ENCODE results near the gene BRSK1.

BRSK1 gene

DNA sequence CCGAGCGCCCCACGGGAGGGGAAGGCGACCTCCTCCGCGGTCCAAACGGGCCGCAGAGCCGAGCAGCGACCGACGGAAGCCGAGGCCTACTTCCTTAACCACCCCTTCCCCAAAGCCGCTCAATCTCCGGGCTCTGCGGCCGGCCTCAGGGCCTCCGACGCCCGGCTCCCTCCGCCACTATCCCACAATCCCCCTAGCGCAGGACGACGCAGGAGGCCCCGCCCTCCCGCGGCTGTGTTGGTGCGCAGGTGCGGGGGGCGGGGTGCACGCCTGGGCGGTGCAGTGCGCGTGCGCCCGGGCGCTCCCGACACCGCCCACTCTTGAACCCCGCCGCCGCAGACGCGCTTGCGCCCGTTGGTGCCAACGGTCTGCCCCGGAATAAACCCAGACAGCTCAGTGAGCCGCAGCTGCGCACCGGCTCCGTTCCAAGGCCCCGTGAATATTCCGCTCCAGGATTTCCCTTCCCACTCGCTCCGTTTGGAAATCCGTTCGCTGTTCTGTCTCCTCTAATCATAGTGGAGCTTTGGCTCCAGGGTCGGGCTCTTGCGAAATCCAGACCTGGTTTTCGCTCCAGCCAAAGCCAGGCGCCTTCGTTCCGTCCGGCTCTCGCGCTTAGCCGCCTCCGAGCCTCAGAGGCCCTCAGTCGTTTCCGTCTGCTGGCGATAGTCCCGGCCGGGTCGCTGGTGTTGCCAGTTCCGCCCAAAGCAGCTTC, 24.8 kb upstream of the BRSK1 start, which contains the start of gene PPP6R1:
Gene PPP6R1, minus strand, starts transcription at position 190 of the 712 bp plus-strand sequence. CDS start 11,914 bp downstream, outside the sequence.
- TF ChIP-seq GATA3 (IDR thresholded peaks at IDR 0.05; ENCODE audit: low read depth, low read length) (no peak), GATA2 (IDR thresholded peaks at IDR 0.05; ENCODE audit: low read depth, low read length) (no peak)

DNA sequence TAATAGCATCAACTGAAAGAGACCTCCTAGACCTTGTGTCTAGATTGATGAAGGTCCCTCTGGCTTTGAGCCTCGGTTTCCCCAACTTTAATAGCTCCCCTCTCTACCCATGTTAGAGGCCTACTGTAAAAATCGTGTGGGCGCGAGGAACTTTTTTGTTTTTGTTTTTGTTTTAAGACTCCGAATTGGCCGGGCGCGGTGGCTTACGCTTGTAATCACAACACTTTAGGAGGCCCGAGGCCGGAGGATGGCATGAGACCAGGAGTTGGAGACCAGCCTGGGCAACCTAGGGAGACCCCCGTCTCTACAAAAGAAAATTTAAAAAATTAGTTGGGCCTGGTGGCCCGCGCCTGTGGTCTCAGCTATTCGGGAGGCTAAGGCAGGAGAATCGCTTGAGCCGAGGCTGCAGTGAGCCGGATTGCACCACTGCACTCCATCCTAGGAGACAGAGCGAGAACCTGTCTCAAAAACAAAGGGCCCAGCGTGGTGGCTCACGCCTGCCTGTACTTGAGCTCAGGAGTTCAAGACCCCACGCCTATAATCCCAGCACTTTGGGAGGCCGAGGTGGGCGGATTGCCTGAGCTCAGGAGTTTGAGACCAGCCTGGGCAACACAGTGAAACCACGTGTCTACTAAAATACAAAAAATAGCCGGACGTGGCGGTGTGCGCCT, 24.1 kb upstream of the BRSK1 start:
- TF ChIP-seq GATA3 (IDR thresholded peaks at IDR 0.05; ENCODE audit: low read depth, low read length) (no peak), GATA2 (IDR thresholded peaks at IDR 0.05; ENCODE audit: low read depth, low read length) (no peak)

DNA sequence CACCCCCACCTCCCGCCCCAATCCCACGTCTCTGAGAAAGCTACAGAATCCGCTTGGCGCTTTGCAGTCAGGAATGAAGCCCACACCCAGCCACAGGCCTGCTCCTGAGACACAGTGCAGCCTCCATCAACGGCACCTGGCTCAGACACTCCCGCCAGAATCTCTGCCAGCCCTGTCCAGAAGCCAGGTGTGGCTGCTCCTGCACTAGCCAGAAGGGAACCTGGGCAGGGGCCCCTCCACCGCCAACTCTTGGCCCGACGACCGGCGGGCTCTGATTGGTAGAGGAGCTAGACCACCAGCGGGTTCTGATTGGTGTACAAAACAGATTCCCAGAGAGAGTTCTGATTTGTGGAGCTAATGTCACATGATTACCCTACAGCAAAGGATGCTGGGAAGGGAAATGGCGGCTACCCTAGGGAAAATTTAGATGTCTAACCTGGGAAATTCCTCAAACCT, 22.1 kb upstream of the BRSK1 start:
- TF ChIP-seq GATA2 (IDR thresholded peaks at IDR 0.05; ENCODE audit: low read depth, low read length) = no peak
- TF ChIP-seq GATA3 (IDR thresholded peaks at IDR 0.05; ENCODE audit: low read depth, low read length) = no peak

DNA sequence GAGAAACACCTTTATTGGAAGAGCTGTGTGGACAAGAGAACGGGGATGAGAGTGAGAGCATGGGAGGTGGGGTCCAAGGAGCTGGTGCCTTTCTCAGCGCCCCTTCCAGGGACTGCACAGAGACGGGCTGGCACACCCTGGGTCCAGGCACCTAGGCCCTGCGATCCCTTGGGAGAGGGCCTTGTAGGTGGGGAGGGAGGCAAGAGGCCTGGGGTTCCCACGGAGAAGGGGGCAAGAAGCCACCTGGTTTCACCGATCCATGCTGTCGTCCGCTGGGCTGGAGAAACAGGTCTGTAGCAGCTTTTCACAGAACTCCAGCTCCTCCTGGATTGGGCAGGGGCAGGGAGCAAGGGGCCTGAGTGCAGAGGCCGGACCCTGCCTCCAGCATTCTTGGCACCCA, 21.4 kb upstream of the BRSK1 start:
- TF ChIP-seq GATA3 (IDR thresholded peaks at IDR 0.05; ENCODE audit: low read depth, low read length) (no peak), GATA2 (IDR thresholded peaks at IDR 0.05; ENCODE audit: low read depth, low read length) (no peak)

DNA sequence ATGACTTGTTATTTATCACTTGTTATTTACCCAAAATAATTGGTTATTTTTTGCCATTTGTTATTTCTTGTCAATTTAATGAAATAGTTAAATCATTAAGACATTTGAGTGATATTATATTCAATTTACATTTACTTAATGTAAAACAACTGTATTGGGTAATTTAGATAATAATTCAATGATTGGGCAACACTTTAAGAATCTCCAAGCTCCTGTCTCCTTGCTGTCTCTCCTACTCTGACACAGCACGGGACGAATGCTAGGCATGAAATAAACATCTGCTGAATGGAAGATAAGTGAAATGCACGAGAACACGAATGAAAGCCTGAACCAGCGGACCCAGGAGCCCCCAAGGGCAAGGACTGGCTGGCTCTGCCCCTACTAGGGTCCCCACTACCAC, 19.3 kb upstream of the BRSK1 start:
- TF ChIP-seq GATA3 (IDR thresholded peaks at IDR 0.05; ENCODE audit: low read depth, low read length) = no peak

DNA sequence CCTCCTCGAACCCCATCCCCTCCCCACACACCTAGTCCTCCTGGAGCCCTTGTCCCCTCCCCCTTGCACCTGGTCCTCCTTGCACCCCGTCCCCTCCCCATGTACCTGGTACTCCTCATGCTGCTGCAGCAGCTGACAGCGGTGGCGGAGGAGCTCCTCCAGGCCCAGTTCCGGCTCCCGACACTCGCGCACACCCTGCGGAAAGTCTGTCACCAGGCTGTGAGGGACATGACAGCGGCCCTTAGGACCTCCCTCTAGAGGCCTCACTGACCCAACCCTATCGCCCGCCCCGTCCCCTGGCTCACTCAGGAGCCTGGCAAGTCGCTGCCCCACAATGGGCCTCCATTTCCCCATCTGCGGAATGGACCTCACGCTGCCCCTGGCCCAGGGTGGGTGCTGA, 18.6 kb upstream of the BRSK1 start:
- TF ChIP-seq GATA3 (IDR thresholded peaks at IDR 0.05; ENCODE audit: low read depth, low read length) = no peak

DNA sequence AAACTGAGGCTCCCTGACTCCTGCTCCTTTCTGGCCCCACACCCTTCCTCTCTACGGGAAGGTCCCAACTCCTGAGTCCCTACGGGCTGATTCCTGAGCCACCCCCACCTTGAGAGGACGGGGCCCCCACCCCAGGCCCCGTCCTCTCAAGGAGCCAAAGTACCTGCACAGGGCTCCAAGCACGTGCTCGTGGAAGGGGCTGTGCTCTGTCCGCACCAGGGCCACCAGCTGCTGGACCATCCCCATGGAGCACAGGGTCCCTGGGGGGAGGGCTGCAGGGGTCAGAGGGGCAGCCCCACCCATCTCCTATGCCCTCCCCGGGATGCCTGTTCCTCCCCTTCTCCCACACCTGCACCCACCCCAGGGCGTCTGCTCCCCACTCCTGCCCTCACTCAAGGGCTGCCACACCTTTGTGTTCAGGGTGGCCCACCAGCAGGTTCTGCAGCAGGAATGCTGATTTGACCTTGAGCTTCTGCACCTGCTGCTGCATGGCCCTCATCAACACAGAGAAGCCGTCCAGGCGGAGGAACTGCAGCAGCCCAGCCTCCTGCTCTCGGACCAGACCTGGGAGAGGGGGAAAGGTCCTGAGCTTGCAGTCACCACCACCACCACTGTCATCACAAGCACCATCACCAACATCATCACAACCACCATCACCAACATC, 17.9 kb upstream of the BRSK1 start:
- TF ChIP-seq GATA2 (IDR thresholded peaks at IDR 0.05; ENCODE audit: low read depth, low read length) = no peak
- TF ChIP-seq GATA3 (IDR thresholded peaks at IDR 0.05; ENCODE audit: low read depth, low read length) = no peak

DNA sequence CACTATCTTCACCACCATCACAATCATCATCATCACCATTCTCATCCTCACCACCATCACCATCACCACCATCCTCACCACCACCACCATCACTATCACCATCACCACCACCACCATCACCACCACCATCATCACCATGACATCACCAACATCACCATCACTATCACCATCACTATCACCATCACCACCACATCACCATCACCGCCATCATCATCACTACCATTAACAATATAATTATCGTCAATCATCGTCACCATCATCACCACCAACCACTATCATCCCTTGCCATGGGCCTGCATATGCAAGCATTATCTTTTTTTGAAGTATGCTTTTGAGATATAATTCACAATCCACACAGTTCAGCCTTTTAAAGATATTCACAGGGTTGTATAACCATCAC, 17.4 kb upstream of the BRSK1 start:
- TF ChIP-seq GATA3 (IDR thresholded peaks at IDR 0.05; ENCODE audit: low read depth, low read length) = no peak
- no peak for TF ChIP-seq GATA2 (IDR thresholded peaks at IDR 0.05; ENCODE audit: low read depth, low read length)

DNA sequence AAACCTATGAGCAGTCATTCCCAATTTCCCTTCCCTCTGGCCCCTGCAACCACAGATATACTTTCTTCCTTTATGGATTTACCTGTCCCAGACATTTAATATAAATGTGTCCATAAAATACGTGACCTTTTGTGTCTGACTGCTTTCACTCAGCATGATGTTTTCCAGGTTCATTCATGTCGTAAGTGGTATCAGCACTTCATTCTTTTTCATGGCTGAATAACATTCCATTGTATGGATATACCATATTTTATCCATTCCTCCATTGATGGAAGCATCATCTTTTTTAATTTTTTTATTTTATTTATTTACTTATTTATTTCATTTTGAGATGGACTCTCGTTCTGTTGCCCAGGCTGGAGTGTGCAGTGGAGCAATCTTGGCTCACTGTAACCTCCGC, 17.0 kb upstream of the BRSK1 start:
- no peak for TF ChIP-seq GATA2 (IDR thresholded peaks at IDR 0.05; ENCODE audit: low read depth, low read length)
- TF ChIP-seq GATA3 (IDR thresholded peaks at IDR 0.05; ENCODE audit: low read depth, low read length) = no peak

DNA sequence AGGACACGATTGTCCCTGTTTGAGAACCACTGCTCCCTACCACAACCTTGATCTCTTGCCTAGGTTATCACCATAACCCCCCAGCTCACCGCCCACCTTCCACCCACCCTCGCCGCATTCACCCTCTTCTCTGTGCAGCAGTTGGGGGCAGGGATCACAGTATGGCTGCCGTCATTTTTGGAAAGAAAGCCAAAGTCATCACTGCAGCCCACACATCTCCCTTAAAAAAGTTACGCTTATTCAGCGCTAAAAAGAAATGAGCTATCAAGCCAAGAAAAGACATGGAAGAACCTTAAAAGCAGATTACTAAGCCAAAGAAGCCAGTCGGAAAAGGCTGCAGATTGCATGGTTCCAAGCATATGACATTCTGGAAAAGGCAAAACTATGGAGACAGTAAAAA, 14.5 kb upstream of the BRSK1 start:
- no peak for TF ChIP-seq GATA2 (IDR thresholded peaks at IDR 0.05; ENCODE audit: low read depth, low read length)
- TF ChIP-seq GATA3 (IDR thresholded peaks at IDR 0.05; ENCODE audit: low read depth, low read length) = no peak

DNA sequence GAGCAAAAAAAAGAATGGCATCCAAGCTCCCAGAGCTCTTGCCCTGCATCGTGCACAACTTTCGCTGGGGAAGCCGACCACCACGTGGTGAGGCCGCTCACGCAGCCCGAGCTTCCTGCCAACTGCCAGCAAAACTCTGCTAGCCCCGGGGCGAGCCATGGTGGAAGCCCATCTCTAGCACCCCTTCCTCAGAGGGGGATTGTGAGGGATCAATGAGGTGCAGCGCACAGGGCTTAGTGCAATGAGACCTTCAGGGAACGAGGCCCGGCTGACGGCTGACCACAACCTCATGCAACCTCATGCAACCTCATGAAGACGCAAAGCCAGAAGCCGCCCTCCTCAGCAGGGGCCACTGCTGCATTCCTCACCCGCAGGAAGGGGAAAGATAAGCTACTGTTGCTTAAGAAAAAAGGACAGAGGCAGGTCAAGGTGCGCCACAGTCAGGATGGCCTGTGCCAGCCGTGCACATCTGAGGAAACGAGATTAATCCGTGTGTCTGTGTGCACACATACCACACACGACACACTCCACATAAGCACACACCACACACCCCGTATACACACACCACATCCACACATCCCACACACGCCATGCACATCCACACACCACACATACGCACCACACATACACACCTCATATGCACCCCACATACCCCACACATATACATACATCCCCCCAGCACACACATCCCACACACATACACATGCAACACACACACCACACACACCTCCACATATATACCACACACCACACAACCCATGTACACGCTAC, 13.4 kb upstream of the BRSK1 start:
- no peak for TF ChIP-seq GATA3 (IDR thresholded peaks at IDR 0.05; ENCODE audit: low read depth, low read length)
- TF ChIP-seq GATA2 (IDR thresholded peaks at IDR 0.05; ENCODE audit: low read depth, low read length) = no peak

DNA sequence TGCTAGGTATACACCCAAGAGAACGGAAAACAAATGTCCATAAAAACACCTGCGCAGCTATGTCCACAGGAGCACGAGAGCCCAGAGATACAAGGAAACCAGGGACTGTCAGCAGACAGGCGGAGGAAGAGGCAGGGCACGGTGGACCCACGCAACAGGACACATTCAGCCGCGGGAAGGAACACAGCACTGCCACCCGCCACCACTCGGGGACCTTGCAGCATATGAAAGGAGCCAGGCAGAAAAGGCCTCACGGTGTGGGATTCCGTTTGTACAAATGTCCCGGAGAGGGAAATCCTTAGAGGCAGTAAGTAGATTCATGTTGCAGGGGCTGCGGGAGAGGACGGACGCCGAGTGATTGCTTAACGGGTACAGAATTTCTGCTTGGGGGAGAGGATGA, 11.7 kb upstream of the BRSK1 start:
- TF ChIP-seq GATA2 (IDR thresholded peaks at IDR 0.05; ENCODE audit: low read depth, low read length) (no peak), GATA3 (IDR thresholded peaks at IDR 0.05; ENCODE audit: low read depth, low read length) (no peak)

DNA sequence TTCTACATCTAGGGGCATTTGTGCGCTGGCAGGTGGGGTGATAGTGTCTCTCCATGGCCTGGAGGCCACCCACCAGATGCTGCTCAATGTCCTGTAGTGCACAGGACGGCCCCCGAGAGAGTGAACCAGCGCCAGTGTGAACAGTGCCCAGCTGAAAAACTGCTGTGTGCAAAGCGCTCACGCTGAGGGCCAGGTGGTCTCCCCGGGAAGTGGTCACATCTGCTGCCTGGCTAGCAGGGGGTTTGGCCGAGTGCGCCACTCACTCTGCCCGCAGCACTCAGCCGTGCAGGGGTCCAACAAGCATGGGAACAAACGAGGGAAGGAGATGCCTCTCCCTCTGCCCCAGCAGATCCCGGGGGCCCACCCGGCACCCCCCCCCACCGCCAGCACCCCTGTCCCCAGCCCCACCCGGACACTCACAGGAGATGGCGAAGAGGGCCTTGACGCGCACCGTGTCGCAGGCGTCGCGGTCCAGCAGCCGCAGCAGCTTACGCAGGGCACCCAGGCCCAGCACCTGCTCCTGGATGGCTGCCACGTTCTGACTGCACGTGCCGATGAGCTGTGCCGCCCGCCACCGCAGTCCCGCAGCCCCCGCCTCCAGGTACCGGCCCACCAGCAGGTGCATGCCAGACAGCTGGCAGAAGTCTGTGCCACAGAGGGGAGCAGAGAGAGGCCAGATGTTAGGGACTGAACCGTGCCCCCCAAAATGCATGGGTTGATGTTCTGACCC, 9.7 kb upstream of the BRSK1 start:
- TF ChIP-seq GATA2 (IDR thresholded peaks at IDR 0.05; ENCODE audit: low read depth, low read length) (no peak), GATA3 (IDR thresholded peaks at IDR 0.05; ENCODE audit: low read depth, low read length) (no peak)
